Neutrophil (primary cell): Measurements from ENCODE around the gene YIPF1.

ENCODE experiments used
- H3K27ac ChIP-seq: fragments of 200-600 bp; sonication (generic); 2 replicates; pipeline ENCODE4 v1.5.1; 2016; ENCODE audit warnings: mild to moderate bottlenecking, moderate library complexity
- H3K27me3 ChIP-seq: fragments of 200-600 bp; sonication (generic); 2 replicates; pipeline ENCODE4 v1.6.0; 2016; ENCODE audit warnings: mild to moderate bottlenecking
- H3K36me3 ChIP-seq: fragments of 200-600 bp; sonication (generic); 2 replicates; pipeline ENCODE4 v1.5.1; 2017
- H3K4me1 ChIP-seq, 2 experiments: fragments of 200-600 bp in 1 of 2; sonication (generic) in 1 of 2; 1 replicate in 1 of 2; 2 replicates in 1 of 2; pipeline versions ENCODE4 v1.5.1 to v1.6.1; 2013 to 2016; ENCODE audit warnings: low read depth in 1 of 2, low read length in 1 of 2, mild to moderate bottlenecking in 1 of 2, moderate library complexity in 1 of 2; ENCODE audit not compliant: control insufficient read depth in 1 of 2, insufficient read depth in 1 of 2
- H3K4me3 ChIP-seq, 2 experiments: fragments of 200-600 bp in 1 of 2; sonication (generic) in 1 of 2; 1 replicate in 1 of 2; 2 replicates in 1 of 2; pipeline ENCODE4 v1.5.1; 2013 to 2016; ENCODE audit warnings: low read depth in 1 of 2, low read length in 1 of 2, mild to moderate bottlenecking in 1 of 2, moderate library complexity in 1 of 2
- H3K9me3 ChIP-seq: fragments of 200-600 bp; sonication (generic); 2 replicates; pipeline ENCODE4 v1.5.1; 2016
- TF ChIP-seq, protein P1 (sequence below): fragments of 200-600 bp; sonication (generic); IDR thresholded peaks from 2 replicates; pipeline ENCODE4 v1.5.1; 2016; ENCODE audit warnings: antibody characterized with exemption

YIPF1 gene

GRCh38 chr1:53918343-53918742 is 28.7 kb upstream of the YIPF1 start:
- peaks cover 30% of the 10 kb centered on the region for H3K36me3 ChIP-seq
- TF ChIP-seq, protein P1, sequence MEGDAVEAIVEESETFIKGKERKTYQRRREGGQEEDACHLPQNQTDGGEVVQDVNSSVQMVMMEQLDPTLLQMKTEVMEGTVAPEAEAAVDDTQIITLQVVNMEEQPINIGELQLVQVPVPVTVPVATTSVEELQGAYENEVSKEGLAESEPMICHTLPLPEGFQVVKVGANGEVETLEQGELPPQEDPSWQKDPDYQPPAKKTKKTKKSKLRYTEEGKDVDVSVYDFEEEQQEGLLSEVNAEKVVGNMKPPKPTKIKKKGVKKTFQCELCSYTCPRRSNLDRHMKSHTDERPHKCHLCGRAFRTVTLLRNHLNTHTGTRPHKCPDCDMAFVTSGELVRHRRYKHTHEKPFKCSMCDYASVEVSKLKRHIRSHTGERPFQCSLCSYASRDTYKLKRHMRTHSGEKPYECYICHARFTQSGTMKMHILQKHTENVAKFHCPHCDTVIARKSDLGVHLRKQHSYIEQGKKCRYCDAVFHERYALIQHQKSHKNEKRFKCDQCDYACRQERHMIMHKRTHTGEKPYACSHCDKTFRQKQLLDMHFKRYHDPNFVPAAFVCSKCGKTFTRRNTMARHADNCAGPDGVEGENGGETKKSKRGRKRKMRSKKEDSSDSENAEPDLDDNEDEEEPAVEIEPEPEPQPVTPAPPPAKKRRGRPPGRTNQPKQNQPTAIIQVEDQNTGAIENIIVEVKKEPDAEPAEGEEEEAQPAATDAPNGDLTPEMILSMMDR: no peak
- no peaks in the 10 kb centered on the region for H3K27me3 ChIP-seq
- H3K4me3 ChIP-seq: no peak overlapping the region
- no peaks in the 10 kb centered on the region for H3K9me3 ChIP-seq
- no peaks in the 10 kb centered on the region for H3K4me1 ChIP-seq
- H3K27ac ChIP-seq: no peak overlapping the region

DNA sequence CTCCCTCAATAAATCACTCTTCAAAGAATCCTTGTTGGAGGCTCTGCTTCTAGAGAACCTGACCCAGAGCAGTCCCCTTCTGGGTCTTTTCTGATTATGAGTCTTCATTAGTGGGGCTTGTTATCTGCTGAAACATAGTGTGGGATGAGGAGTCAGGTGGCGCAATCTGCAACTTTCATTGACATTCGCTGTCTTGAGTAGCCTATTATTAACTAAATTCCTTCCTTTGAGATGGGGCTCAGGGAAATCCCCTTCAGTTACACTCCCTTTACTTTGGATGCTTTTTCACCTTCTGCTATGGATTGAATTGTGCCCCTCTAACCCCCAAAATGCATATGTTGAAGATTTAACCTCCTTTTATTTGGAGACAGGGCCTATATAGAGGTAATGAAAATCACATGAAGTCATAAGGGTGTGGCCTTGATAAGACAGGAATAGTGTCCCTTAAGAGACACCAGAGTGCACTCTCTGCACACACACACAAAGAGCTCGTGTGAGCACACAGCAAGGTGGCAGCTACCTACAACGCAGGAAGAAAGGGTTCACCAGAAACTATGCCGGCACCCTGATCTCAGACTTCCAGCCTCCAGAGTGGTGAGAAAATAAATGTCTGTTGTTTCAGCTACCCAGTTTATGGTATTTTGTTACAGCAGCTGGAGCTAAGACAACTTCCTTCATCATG is 23.9 kb upstream of the YIPF1 start:
- peaks cover 22% of the 10 kb centered on the region for H3K36me3 ChIP-seq
- no peak overlapping the region for H3K4me3 ChIP-seq
- no peaks in the 10 kb centered on the region for H3K4me1 ChIP-seq
- H3K27me3 ChIP-seq: no peaks in the 10 kb centered on the region
- H3K27ac ChIP-seq: no peak overlapping the region
- TF ChIP-seq, protein P1: no peak
- H3K9me3 ChIP-seq: no peaks in the 10 kb centered on the region

- H3K27me3 ChIP-seq: no peaks in the 10 kb centered on the region
- no peak overlapping the region for H3K4me3 ChIP-seq
- TF ChIP-seq, protein P1: no peak
- no peak overlapping the region for H3K27ac ChIP-seq
- no peaks in the 10 kb centered on the region for H3K9me3 ChIP-seq
- H3K4me1 ChIP-seq: no peaks in the 10 kb centered on the region
- H3K36me3 ChIP-seq: peaks cover 22% of the 10 kb centered on the region
Measured at GRCh38 chr1:53911442-53911841, 21.8 kb upstream of the YIPF1 start.

- Histone ChIP-seq H3K36me3 (peaks cover 17% of the 10 kb centered on the region), H3K4me3 (no peak overlapping the region), H3K27ac (no peak overlapping the region), H3K9me3 (no peaks in the 10 kb centered on the region), H3K27me3 (no peaks in the 10 kb centered on the region), H3K4me1 (no peaks in the 10 kb centered on the region)
- TF ChIP-seq, protein P1: no peak
Measured at GRCh38 chr1:53909946-53910345, 20.3 kb upstream of the YIPF1 start.

- Histone ChIP-seq H3K36me3 (no peaks in the 10 kb centered on the region), H3K27ac (no peak overlapping the region), H3K4me3 (no peak overlapping the region), H3K9me3 (no peaks in the 10 kb centered on the region), H3K27me3 (no peaks in the 10 kb centered on the region), H3K4me1 (no peaks in the 10 kb centered on the region)
- TF ChIP-seq, protein P1: no peak
Measured at GRCh38 chr1:53906121-53906520, 16.5 kb upstream of the YIPF1 start.
